PC-3 (cell line): ENCODE data around the gene HLA-F. TPM values are rescaled to one million over a fixed set of nuclear protein-coding genes. Genes with fewer than 3 reads are reported as not detected.

Experiments
- ATAC-seq: fragments of 200-7000 bp; cut with Tn5 transposase; 2 replicates; pipeline ENCODE4 v1.9.1; 2020; ENCODE audit warnings: mild to moderate bottlenecking, moderate library complexity
- BruUV-seq: library from RNA; stranded (reverse); fragments of 400-500 nt; replicated peaks from 2 replicates; lab custom pipeline; 2021; lab: Mats Ljungman, UMichigan
- CTCF ChIA-PET: fragments of 300-600 bp; sonication (Branson Sonifier 250); formaldehyde crosslinking; loops from one replicate; lab custom pipeline; 2022; ENCODE audit warnings: antibody characterized with exemption; lab: Charles Lee
- POLR2A ChIA-PET: fragments of 300-600 bp; sonication (Branson Sonifier 250); formaldehyde crosslinking; loops from one replicate; lab custom pipeline; 2022; ENCODE audit warnings: antibody characterized with exemption; ENCODE audit not compliant: unreplicated experiment; lab: Charles Lee
- DNase-seq: peaks from one replicate; pipeline ENCODE4 v3.0.0-alpha.2; 2015
- H2AFZ ChIP-seq: fragments of 300-600 bp; sonication (generic); 2 replicates; pipeline ENCODE4 v1.6.0; 2016; ENCODE audit warnings: antibody characterized with exemption, low read length
- H3F3A ChIP-seq: fragments of 300-600 bp; sonication (generic); one replicate; pipeline ENCODE4 v1.6.0; 2017; ENCODE audit warnings: antibody characterized with exemption, low read length, control low read depth, mild to moderate bottlenecking; ENCODE audit not compliant: unreplicated experiment
- H3K27ac ChIP-seq: fragments of 300-600 bp; sonication (generic); 2 replicates; pipeline ENCODE4 v1.5.1; 2016; ENCODE audit warnings: mild to moderate bottlenecking, low read length
- H3K27me3 ChIP-seq: fragments of 300-600 bp; sonication (generic); 2 replicates; pipeline ENCODE4 v1.6.1; 2016; ENCODE audit warnings: low read length, mixed read lengths
- H3K36me3 ChIP-seq: fragments of 300-600 bp; sonication (generic); 2 replicates; pipeline ENCODE4 v1.6.1; 2016; ENCODE audit warnings: low read depth, mixed run types, low read length, mixed read lengths
- H3K4me1 ChIP-seq: fragments of 300-600 bp; sonication (generic); 2 replicates; pipeline ENCODE4 v1.5.1; 2016; ENCODE audit warnings: low read length; ENCODE audit not compliant: insufficient read depth
- H3K4me2 ChIP-seq: fragments of 300-600 bp; sonication (generic); 2 replicates; pipeline ENCODE4 v1.6.0; 2016; ENCODE audit warnings: low read length
- H3K4me3 ChIP-seq: fragments of 300-600 bp; sonication (generic); 2 replicates; pipeline ENCODE4 v1.5.1; 2016; ENCODE audit warnings: mild to moderate bottlenecking, low read length, mixed read lengths
- H3K79me2 ChIP-seq: fragments of 300-600 bp; sonication (generic); 2 replicates; pipeline ENCODE4 v1.6.1; 2017; ENCODE audit warnings: low read length, mixed read lengths
- H3K9ac ChIP-seq: fragments of 300-600 bp; sonication (generic); 2 replicates; pipeline ENCODE4 v1.6.0; 2016; ENCODE audit warnings: mild to moderate bottlenecking, low read length
- H3K9me2 ChIP-seq: fragments of 300-600 bp; sonication (generic); replicated peaks from 2 replicates; pipeline ENCODE4 v1.6.1; 2016; ENCODE audit warnings: mixed run types, low read length, mixed read lengths
- H3K9me3 ChIP-seq: fragments of 300-600 bp; sonication (generic); 2 replicates; pipeline ENCODE4 v1.6.1; 2016; ENCODE audit warnings: low read length, mixed read lengths
- H4K20me1 ChIP-seq: fragments of 300-600 bp; sonication (generic); 2 replicates; pipeline ENCODE4 v1.6.1; 2016; ENCODE audit warnings: low read length, mixed read lengths
- CTCF ChIP-seq: fragments of 300-600 bp; sonication (generic); conservative IDR thresholded peaks from 2 replicates; pipeline ENCODE4 v1.5.1; 2017; ENCODE audit warnings: antibody characterized with exemption, low read depth, mild to moderate bottlenecking, low read length
- EZH2 ChIP-seq: fragments of 300-600 bp; sonication (generic); IDR thresholded peaks from one replicate; pipeline ENCODE4 v1.6.1; 2017; ENCODE audit warnings: antibody characterized with exemption, mild to moderate bottlenecking, low read length; ENCODE audit not compliant: unreplicated experiment
- EZH2phosphoT487 ChIP-seq: fragments of 300-600 bp; sonication (generic); IDR thresholded peaks from 2 replicates; pipeline ENCODE4 v1.6.1; 2018; ENCODE audit warnings: mild to moderate bottlenecking, antibody characterized with exemption, low read length, borderline replicate concordance
- intact Hi-C: fragments of 100-400 bp; cut with micrococcal nuclease; formaldehyde crosslinking; loops from 2 replicates; pipeline ENCODE4 v1.9.0; 2023
- total RNA-seq: library from RNA; depleted of rRNA; stranded (reverse); fragments of >200 nt; gene quantifications from 2 replicates; pipeline ENCODE4 v1.2.3, GENCODE V29; 2014

HLA-F gene
- total RNA-seq, 1 experiment from 2014 or later, result 16.1 TPM

- no peaks in the 10 kb centered on the region for H3K9me3 ChIP-seq
- CTCF ChIA-PET, result no interaction called here
- no peak for DNase-seq
- ATAC-seq, result no peak
- H4K20me1 ChIP-seq, result no peaks in the 10 kb centered on the region
- no peak overlapping the region for H3K4me2 ChIP-seq
- BruUV-seq, result no TSS peak
- H3K79me2 ChIP-seq, result no peaks in the 10 kb centered on the region
- no peaks in the 10 kb centered on the region for H3K27me3 ChIP-seq
- no peaks in the 10 kb centered on the region for H3K36me3 ChIP-seq
- TF ChIP-seq EZH2phosphoT487 (no peak), CTCF (no peak), EZH2 (no peak)
- H3K4me1 ChIP-seq, result no peaks in the 10 kb centered on the region
- no peak overlapping the region for H3K9ac ChIP-seq
- no peaks in the 10 kb centered on the region for H3K9me2 ChIP-seq
- H3K4me3 ChIP-seq, result no peak overlapping the region
- POLR2A ChIA-PET, result no interaction called here
- no peaks in the 10 kb centered on the region for H3F3A ChIP-seq
- intact Hi-C loops, result no loop called here
- H3K27ac ChIP-seq, result no peak overlapping the region
- H2AFZ ChIP-seq, result no peak overlapping the region
These were observed 2.8 kb downstream of the HLA-F start for GRCh38 chr6:29726001-29726400.

GRCh38 chr6:29726571-29727194 lies 3.4 kb downstream of the HLA-F start:
- no peak overlapping the region for H3K4me3 ChIP-seq
- intact Hi-C loops, result no loop called here
- no peaks in the 10 kb centered on the region for H3K36me3 ChIP-seq
- no peak overlapping the region for H3K4me2 ChIP-seq
- H3K9me3 ChIP-seq, result no peaks in the 10 kb centered on the region
- H2AFZ ChIP-seq, result no peak overlapping the region
- no peaks in the 10 kb centered on the region for H3K4me1 ChIP-seq
- BruUV-seq, result no TSS peak
- TF ChIP-seq EZH2 (no peak), EZH2phosphoT487 (no peak), CTCF (no peak)
- ChIA-PET POLR2A (no interaction called here), CTCF (no interaction called here)
- no peaks in the 10 kb centered on the region for H3F3A ChIP-seq
- H3K27me3 ChIP-seq, result no peaks in the 10 kb centered on the region
- H3K9me2 ChIP-seq, result no peaks in the 10 kb centered on the region
- no peak overlapping the region for H3K9ac ChIP-seq
- no peaks in the 10 kb centered on the region for H3K79me2 ChIP-seq
- DNase-seq, result no peak
- no peak overlapping the region for H3K27ac ChIP-seq
- no peak for ATAC-seq
- no peaks in the 10 kb centered on the region for H4K20me1 ChIP-seq

GRCh38 chr6:29727637-29728036 lies 4.4 kb downstream of the HLA-F start:
- TF ChIP-seq EZH2 (no peak), CTCF (no peak), EZH2phosphoT487 (no peak)
- no peaks in the 10 kb centered on the region for H3K79me2 ChIP-seq
- H3K27ac ChIP-seq, result no peak overlapping the region
- ATAC-seq (no peak), DNase-seq (no peak)
- no peaks in the 10 kb centered on the region for H3K36me3 ChIP-seq
- no TSS peak for BruUV-seq
- H2AFZ ChIP-seq, result no peak overlapping the region
- H4K20me1 ChIP-seq, result no peaks in the 10 kb centered on the region
- no peaks in the 10 kb centered on the region for H3F3A ChIP-seq
- H3K4me3 ChIP-seq, result no peak overlapping the region
- no peaks in the 10 kb centered on the region for H3K27me3 ChIP-seq
- no peak overlapping the region for H3K4me2 ChIP-seq
- POLR2A ChIA-PET, result interaction anchor here (0.5 to 0.7 kb wide), 2 partner anchors 47 to 312 kb away, joined by 3 to 4 read pairs; no protein-coding TSS in a partner anchor
- intact Hi-C loops, result no loop called here
- no peak overlapping the region for H3K9ac ChIP-seq
- CTCF ChIA-PET, result no interaction called here
- no peaks in the 10 kb centered on the region for H3K4me1 ChIP-seq
- no peaks in the 10 kb centered on the region for H3K9me2 ChIP-seq
- H3K9me3 ChIP-seq, result no peaks in the 10 kb centered on the region
